ENCODE results near the gene PDS5B.
"Not testable (repeated sequence)": the region's sequence is repeated elsewhere in the genome, so short reads cannot be mapped to it uniquely, and the experiment has no call there.

PDS5B gene

GRCh38 chr13:32657309-32657708, 71.1 kb downstream of the PDS5B start:
- no peak for DNase-seq

GRCh38 chr13:32659736-32660135, 73.5 kb downstream of the PDS5B start:
- DNase-seq = no peak

- DNase-seq = no peak
Measured at GRCh38 chr13:32660227-32660626, 74.0 kb downstream of the PDS5B start.

DNA sequence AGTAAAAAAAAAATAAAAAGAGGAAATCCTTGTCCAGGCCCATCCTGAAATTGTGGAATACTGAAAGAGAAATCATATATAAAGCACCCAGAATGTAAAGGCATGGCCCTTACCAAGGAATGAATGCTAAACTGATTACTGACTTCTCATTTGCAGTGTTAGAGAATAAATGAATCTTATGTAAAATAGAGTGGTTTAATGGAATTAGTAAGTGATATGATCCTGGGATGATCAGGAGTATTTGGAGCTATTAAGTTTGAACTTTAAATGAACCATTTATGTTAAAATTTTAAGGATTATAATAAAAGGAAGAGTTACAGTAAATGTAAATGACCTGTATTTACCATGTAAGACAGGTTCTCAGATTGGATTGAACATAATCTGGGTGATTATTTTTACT, 75.4 kb downstream of the PDS5B start:
- no peak for DNase-seq

DNA sequence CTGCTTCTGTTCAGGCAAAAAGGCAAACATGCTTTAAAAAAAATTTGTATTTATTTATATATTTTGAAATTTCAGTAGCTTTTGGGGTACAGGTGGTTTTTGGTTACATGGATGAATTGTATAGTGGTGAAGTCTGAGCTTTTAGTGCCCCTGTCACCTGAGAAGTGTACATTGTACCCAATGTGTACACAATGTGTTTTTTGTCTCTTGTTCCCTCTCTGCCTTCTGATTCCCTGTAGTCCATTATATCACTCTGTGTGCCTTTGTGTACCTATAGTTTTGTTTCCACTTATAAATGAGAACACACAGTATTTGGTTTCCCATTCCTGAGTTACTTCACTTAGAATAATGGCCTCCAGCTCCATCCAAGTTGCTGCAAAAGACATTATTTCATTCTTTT, 77.4 kb downstream of the PDS5B start:
- no peak for DNase-seq

- DNase-seq = no peak
Measured at GRCh38 chr13:32666990-32667571, 80.8 kb downstream of the PDS5B start.

DNA sequence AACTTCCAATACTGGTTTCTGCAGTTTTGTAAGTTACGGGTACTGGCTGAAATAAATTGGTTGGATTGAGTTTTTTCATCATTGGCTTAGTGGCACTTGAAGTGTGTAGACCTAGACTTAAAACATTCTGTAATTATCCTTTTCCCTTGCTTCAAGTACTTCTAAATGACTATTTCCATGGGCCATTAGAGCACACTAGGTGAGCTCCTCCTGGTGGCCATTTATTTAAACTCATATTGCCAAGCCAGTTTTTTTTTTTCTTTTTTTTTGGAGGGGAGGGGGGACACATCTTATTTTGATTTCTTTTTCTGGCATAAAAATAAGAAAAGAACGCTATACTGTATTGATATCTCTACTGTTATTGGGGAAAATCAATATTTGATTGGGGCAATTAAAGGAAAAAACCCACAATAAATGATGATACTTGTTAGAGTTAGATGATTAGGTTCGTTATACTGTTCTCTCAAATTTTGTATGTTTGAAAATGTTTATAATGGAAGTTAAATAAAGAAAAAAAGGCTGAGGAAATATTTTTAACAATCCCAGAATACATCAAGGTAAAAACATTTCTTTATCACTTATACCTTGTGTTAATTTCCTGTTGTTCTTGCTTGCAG, 82.9 kb downstream of the PDS5B start:
- DNase-seq = peak; percentile 57

- DNase-seq = no peak
Measured at GRCh38 chr13:32674503-32674902, 88.3 kb downstream of the PDS5B start.

DNA sequence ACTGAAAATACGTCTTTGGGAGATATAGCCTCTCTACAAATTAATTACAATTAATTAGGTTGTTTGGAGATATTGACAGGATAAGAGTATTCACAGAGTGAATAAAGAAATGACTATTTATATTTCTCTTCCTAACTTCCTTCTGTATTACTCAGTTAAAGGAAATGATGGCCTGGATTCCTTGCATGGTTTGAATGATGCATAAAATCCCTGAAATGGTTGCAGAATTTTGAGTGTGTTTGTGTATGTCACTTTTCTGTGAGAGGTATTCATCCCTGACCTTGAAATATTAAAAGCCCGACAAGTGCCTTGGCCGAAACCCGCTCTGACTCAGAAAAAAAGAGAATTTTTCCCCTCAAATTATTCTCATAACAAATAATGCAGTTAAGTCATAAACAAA, 90.0 kb downstream of the PDS5B start:
- DNase-seq = no peak

GRCh38 chr13:32682130-32682529, 95.9 kb downstream of the PDS5B start:
- DNase-seq = no peak

- DNase-seq = no peak
Measured at GRCh38 chr13:32682740-32683139, 96.5 kb downstream of the PDS5B start.

- DNase-seq = no peak
Measured at GRCh38 chr13:32687275-32687674, 101.0 kb downstream of the PDS5B start.

DNA sequence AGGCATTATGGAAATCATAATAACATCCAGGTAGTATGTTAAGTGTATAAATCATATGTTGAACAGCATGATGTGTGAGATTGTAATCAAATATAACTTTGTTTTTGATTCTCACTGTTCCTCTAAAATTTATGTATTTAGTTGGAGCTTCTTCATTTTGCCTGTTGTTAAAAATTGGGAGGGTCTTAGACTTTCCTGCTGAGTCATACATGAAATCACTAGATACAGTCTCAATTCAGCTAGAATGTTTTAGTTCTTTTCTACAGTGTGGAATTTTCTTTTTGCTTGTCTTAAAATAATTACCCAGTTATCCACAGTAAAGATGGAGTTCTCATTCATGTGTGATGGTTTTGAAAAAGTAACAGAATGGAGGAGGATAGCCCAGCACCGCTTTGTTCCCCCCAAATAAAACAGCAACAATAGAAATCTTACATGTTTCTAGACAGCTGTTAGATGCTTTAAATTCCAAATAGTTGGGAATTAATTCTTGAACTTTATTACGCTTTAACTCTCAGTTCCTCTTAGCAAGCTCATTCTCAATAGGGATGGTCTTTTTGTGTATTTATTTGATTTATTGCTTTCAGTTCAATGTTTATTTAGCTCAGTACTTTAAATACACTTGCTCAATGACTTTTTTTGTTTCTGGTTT, 109.5 kb downstream of the PDS5B start:
- no peak for DNase-seq

DNA sequence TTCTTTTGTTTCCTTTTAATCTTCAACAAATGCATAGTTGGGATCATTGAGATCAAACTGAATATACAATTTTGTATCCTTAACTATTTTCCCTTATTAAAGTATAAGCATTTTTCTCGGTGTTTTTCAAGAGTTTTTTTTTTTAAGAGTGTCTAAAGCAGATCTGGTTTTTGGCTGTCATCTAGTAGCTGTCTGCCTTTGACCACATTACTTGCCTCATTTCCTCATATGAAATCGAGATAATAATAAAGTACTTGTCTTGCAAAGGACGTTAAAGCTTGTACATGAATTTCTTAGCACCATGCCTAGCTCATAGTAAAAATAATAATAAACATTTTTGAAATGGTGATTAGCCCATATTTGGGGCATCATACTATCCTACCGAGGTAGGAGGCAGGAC, 121.2 kb downstream of the PDS5B start:
- no peak for DNase-seq

GRCh38 chr13:32713397-32713796, 127.1 kb downstream of the PDS5B start:
- no peak for DNase-seq

DNA sequence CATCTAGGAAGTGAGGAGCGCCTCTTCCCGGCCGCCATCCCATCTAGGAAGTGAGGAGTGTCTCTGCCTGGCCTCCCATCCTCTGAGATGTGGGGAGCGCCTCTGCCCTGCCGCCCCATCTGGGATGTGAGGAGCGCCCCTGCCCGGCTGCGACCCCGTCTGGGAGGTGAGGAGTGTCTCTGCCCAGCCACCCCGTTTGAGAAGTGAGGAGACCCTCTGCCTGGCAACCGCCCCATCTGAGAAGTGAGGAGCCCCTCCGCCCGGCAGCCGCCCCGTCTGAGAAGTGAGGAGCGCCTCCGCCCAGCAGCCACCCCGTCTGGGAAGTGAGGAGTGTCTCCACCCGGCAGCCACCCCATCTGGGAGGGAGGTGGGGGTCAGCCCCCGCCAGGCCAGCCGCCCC, 129.9 kb downstream of the PDS5B start:
- DNase-seq = not testable (repeated sequence)

GRCh38 chr13:32720026-32720425, 133.8 kb downstream of the PDS5B start:
- DNase-seq = no peak

- not testable (repeated sequence) for DNase-seq
Measured at GRCh38 chr13:32721131-32722034, 135.1 kb downstream of the PDS5B start.

GRCh38 chr13:32722340-32722739, 136.1 kb downstream of the PDS5B start:
- no peak for DNase-seq

GRCh38 chr13:32723987-32724386, 137.7 kb downstream of the PDS5B start:
- no peak for DNase-seq

GRCh38 chr13:32726374-32727037, 140.3 kb downstream of the PDS5B start:
- DNase-seq = no peak

DNA sequence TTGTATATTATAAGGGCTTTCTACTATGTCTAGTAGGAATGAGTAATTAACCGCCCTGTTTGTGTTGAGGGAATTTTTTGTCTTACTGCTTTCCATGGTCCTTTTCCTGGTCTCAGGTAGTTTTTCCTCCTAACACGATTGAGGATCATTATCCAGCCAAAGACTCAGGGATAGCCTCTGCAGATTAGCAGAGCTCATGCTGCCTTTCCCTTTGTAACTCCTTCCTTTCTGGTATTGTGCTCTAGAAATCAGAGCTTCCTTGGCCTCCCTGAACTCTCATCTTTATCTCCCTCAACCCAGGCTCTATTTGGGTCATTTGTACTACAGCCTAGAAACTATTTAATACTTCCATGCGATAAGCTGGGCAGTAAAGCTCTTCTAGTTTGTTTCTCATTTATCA, 142.1 kb downstream of the PDS5B start:
- no peak for DNase-seq

DNA sequence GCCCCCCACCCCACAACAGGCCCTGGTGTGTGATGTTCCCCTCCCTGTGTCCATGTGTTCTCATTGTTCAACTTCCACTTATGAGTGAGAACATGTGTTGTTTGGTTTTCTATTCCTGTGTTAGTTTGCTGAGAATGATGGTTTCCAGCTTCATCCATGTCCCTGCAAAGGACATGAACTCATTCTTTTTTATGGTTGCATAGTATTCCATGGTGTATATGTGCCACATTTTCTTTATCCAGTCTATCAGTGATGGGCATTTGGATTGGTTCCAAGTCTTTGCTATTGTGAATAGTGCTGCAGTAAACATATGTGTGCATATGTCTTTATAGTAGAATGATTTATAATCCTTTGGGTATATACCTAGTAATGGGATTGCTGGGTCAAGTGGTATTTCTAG, 142.8 kb downstream of the PDS5B start:
- not testable (repeated sequence) for DNase-seq

Measured in CD4-positive, alpha-beta T cell treated with Interleukin-12 subunit alpha and Interleukin-12 subunit beta, for 1 hour (primary cell).